Kidney (tissue), 14 donors: ENCODE results near the gene TMEM222. TPM values are rescaled to one million over a fixed set of nuclear protein-coding genes. Genes with fewer than 3 reads are reported as not detected.

ENCODE experiments used
- DNase-seq, 5 donors: peaks; one replicate each; pipeline ENCODE4 v3.0.0-alpha.2; 2013 to 2020
- FAIRE-seq: peaks from 2 replicates; lab custom pipeline; 2012; peaks lifted over from hg19 to GRCh38; lab: Jason Lieb, UNC
- H3K27ac ChIP-seq, 2 donors: one replicate each; pipeline ENCODE4 v1.7.0; 2013; ENCODE audit warnings: low read depth in 2 of 2, low read length in 2 of 2, inconsistent platforms in 1 of 2
- H3K27me3 ChIP-seq: one replicate; pipeline ENCODE4 v1.7.1; 2013; ENCODE audit warnings: low read length, inconsistent platforms; ENCODE audit not compliant: control insufficient read depth, insufficient read depth
- H3K36me3 ChIP-seq, 3 donors: one replicate each; pipeline versions ENCODE4 v1.7.0 to v1.7.1; 2013; ENCODE audit warnings: low read length in 3 of 3, control low read depth in 1 of 3, inconsistent platforms in 1 of 3; ENCODE audit not compliant: insufficient read depth in 3 of 3, control insufficient read depth in 2 of 3
- H3K4me1 ChIP-seq, 3 donors: one replicate each; pipeline versions ENCODE4 v1.7.0 to v1.7.1; 2013; ENCODE audit warnings: low read length in 3 of 3, inconsistent platforms in 1 of 3, low read depth in 1 of 3; ENCODE audit not compliant: control insufficient read depth in 2 of 3, insufficient read depth in 2 of 3
- H3K4me3 ChIP-seq, 3 donors: one replicate each; pipeline versions ENCODE4 v1.7.0 to v1.8.1; 2013; ENCODE audit warnings: low read length in 3 of 3, control low read depth in 1 of 3, inconsistent platforms in 1 of 3
- H3K9ac ChIP-seq, 3 donors: one replicate each; pipeline versions ENCODE4 v1.7.0 to v1.7.1; 2013; ENCODE audit warnings: low read length in 3 of 3, control low read depth in 1 of 3, inconsistent platforms in 1 of 3
- H3K9me3 ChIP-seq, 3 donors: one replicate each; pipeline versions ENCODE4 v1.7.0 to v1.7.1; 2013; ENCODE audit warnings: low read length in 3 of 3, control low read depth in 1 of 3, inconsistent platforms in 1 of 3; ENCODE audit not compliant: control insufficient read depth in 2 of 3, insufficient read depth in 1 of 3
- CTCF ChIP-seq: IDR thresholded peaks from 3 replicates; pipeline ENCODE4 v1.5.1; 2012; ENCODE audit warnings: mild to moderate bottlenecking, moderate library complexity, borderline replicate concordance; ENCODE audit not compliant: insufficient read depth; ENCODE audit errors: extremely low read depth
- intact Hi-C: fragments of 100-400 bp; cut with DNase I; formaldehyde crosslinking; loops from one replicate; pipeline ENCODE4 v1.11.1; 2022
- polyA plus RNA-seq: library from polyadenylated mRNA; stranded (reverse); fragments of 350-450 nt; fragmentation: Illumina TruSeq; extraction: RNeasy Lipid Tissue Mini Kit (QIAGEN cat#74804); gene quantifications from one replicate; pipeline ENCODE4 v1.2.3, GENCODE V29; 2014; ENCODE audit warnings: low read depth, low replicate concordance; ENCODE audit not compliant: insufficient read depth
- total RNA-seq: library from RNA; stranded (reverse); fragmentation: NEBNext Ultra II Directional; extraction: Animal tissue kit (Norgen Biotek cat#: 25700); gene quantifications from one replicate; pipeline ENCODE4 v1.2.1, GENCODE V29; 2021
- donor health status: control.
- donor health status: control.
- donor health status: control.
- donor health status: control.
- donor health status: control.
- donor health status: DM: yes; HTN: yes; CAD: no.
- donor health status: Normal renal cell carcinoma (clear cell type).

The TMEM222 gene
- total and polyA plus RNA-seq, 2 donors from 2014 or later: 42.9 to 58.2 TPM

GRCh38 chr1:27300341-27301051 lies 21.5 kb upstream of the TMEM222 start:
- FAIRE-seq (no peak), DNase-seq (peak; percentile 90 to 96 (median 93))
- TF ChIP-seq CTCF: peak; percentile 99
- Histone ChIP-seq H3K36me3 (peaks cover 7 to 39% (median 38%) of the 10 kb centered on the region in 3 donors), H3K9me3 (no peaks in the 10 kb centered on the region), H3K4me1 (peaks cover 0 to 5% (median 0%) of the 10 kb centered on the region in 3 donors), H3K27me3 (no peaks in the 10 kb centered on the region), H3K4me3 (no peak overlapping the region), H3K9ac (no peak overlapping the region), H3K27ac (no peak overlapping the region)
- intact Hi-C loops: loop anchor here (5.0 to 10.0 kb wide), 3 partner anchors 92 to 364 kb away; partner anchors contain the start of genes AHDC1 and GPR3

GRCh38 chr1:27301052-27301422 lies 20.9 kb upstream of the TMEM222 start:
- TF ChIP-seq CTCF: no peak
- intact Hi-C loops: loop anchor here (5.0 to 10.0 kb wide), 3 partner anchors 91 to 364 kb away; partner anchors contain the start of genes AHDC1 and GPR3
- Histone ChIP-seq H3K36me3 (peaks cover 7 to 40% (median 38%) of the 10 kb centered on the region in 3 donors), H3K4me1 (peaks cover 0 to 5% (median 0%) of the 10 kb centered on the region in 3 donors), H3K9ac (no peak overlapping the region), H3K27me3 (no peaks in the 10 kb centered on the region), H3K4me3 (no peak overlapping the region), H3K9me3 (no peaks in the 10 kb centered on the region), H3K27ac (no peak overlapping the region)
- DNase-seq: no peak
- no peak for FAIRE-seq

GRCh38 chr1:27301582-27302199 lies 20.3 kb upstream of the TMEM222 start:
- no peak overlapping the region for H3K9ac ChIP-seq
- DNase-seq: no peak
- TF ChIP-seq CTCF: no peak
- H3K9me3 ChIP-seq: no peaks in the 10 kb centered on the region
- H3K4me1 ChIP-seq: peaks cover 0 to 5% (median 0%) of the 10 kb centered on the region in 3 donors
- H3K36me3 ChIP-seq: peaks cover 7 to 38% (median 36%) of the 10 kb centered on the region in 3 donors
- H3K27ac ChIP-seq: no peak overlapping the region
- FAIRE-seq: no peak
- H3K27me3 ChIP-seq: no peaks in the 10 kb centered on the region
- intact Hi-C loops: loop anchor here (5.0 to 10.0 kb wide), 3 partner anchors 91 to 363 kb away; partner anchors contain the start of genes AHDC1 and GPR3
- H3K4me3 ChIP-seq: no peak overlapping the region
